ENCODE results near the gene LIG1. TPM values are rescaled to one million over a fixed set of nuclear protein-coding genes. Genes with fewer than 3 reads are reported as not detected.

The LIG1 gene
- total and polyA plus RNA-seq, 2 experiments from 2014 or later: 79.3 to 96.9 TPM

DNA sequence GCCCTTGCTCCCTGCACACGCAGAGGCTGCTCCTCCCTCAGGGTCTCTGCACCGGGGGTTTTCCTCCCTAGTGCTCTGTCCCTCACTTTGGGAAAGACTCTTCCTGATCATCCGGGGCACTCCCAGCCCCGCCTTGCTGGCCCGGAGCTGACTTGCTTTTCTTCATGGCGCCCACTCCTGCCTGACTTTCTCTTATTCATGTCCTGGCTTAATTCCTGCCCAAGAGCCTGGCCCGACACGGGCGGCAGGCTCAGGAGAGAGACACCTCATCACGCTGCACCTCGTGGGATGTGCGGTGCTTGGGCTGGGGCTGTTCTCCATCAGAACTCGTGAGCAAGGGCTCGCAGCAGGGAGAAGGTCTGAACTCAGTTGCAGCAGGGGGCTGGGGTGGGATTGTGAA is 47.7 kb downstream of the LIG1 start:
- H3K9me2 ChIP-seq (ENCODE audit: insufficient read depth): no peaks in the 10 kb centered on the region
- no peaks in the 10 kb centered on the region for H3K79me2 ChIP-seq (replicated peaks; ENCODE audit: insufficient read depth)
- Mint-ChIP-seq H3K9me3 (no peaks in the 10 kb centered on the region), H3K36me3 (ENCODE audit: low read depth) (peaks cover 87% of the 10 kb centered on the region), H3K27ac (no peak overlapping the region), H3K4me1 (no peaks in the 10 kb centered on the region; the same call in 2 of the 3 replicates), H3K27me3 (ENCODE audit: insufficient read depth, low read depth, poor library complexity) (peaks cover 8% of the 10 kb centered on the region), H3K4me3 (no peak overlapping the region; the same call in 2 of the 3 replicates)
- no peak for TF ChIP-seq EZH2 (IDR thresholded peaks at IDR 0.05; ENCODE audit: low read depth, unreplicated experiment)
- TF ChIP-seq CTCF (conservative IDR thresholded peaks at IDR 0.05; ENCODE audit: low read depth in 2 of 2): no peak
- TF ChIP-seq, protein P1, sequence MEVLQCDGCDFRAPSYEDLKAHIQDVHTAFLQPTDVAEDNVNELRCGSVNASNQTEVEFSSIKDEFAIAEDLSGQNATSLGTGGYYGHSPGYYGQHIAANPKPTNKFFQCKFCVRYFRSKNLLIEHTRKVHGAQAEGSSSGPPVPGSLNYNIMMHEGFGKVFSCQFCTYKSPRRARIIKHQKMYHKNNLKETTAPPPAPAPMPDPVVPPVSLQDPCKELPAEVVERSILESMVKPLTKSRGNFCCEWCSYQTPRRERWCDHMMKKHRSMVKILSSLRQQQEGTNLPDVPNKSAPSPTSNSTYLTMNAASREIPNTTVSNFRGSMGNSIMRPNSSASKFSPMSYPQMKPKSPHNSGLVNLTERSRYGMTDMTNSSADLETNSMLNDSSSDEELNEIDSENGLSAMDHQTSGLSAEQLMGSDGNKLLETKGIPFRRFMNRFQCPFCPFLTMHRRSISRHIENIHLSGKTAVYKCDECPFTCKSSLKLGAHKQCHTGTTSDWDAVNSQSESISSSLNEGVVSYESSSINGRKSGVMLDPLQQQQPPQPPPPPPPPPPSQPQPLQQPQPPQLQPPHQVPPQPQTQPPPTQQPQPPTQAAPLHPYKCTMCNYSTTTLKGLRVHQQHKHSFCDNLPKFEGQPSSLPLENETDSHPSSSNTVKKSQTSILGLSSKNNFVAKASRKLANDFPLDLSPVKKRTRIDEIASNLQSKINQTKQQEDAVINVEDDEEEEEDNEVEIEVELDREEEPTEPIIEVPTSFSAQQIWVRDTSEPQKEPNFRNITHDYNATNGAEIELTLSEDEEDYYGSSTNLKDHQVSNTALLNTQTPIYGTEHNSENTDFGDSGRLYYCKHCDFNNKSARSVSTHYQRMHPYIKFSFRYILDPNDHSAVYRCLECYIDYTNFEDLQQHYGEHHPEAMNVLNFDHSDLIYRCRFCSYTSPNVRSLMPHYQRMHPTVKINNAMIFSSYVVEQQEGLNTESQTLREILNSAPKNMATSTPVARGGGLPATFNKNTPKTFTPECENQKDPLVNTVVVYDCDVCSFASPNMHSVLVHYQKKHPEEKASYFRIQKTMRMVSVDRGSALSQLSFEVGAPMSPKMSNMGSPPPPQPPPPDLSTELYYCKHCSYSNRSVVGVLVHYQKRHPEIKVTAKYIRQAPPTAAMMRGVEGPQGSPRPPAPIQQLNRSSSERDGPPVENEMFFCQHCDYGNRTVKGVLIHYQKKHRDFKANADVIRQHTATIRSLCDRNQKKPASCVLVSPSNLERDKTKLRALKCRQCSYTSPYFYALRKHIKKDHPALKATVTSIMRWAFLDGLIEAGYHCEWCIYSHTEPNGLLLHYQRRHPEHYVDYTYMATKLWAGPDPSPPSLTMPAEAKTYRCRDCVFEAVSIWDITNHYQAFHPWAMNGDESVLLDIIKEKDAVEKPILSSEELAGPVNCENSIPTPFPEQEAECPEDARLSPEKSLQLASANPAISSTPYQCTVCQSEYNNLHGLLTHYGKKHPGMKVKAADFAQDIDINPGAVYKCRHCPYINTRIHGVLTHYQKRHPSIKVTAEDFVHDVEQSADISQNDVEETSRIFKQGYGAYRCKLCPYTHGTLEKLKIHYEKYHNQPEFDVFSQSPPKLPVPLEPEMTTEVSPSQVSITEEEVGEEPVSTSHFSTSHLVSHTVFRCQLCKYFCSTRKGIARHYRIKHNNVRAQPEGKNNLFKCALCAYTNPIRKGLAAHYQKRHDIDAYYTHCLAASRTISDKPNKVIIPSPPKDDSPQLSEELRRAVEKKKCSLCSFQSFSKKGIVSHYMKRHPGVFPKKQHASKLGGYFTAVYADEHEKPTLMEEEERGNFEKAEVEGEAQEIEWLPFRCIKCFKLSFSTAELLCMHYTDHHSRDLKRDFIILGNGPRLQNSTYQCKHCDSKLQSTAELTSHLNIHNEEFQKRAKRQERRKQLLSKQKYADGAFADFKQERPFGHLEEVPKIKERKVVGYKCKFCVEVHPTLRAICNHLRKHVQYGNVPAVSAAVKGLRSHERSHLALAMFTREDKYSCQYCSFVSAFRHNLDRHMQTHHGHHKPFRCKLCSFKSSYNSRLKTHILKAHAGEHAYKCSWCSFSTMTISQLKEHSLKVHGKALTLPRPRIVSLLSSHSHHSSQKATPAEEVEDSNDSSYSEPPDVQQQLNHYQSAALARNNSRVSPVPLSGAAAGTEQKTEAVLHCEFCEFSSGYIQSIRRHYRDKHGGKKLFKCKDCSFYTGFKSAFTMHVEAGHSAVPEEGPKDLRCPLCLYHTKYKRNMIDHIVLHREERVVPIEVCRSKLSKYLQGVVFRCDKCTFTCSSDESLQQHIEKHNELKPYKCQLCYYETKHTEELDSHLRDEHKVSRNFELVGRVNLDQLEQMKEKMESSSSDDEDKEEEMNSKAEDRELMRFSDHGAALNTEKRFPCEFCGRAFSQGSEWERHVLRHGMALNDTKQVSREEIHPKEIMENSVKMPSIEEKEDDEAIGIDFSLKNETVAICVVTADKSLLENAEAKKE (CRISPR knock-in tag; IDR thresholded peaks at IDR 0.05): no peak
- TF ChIP-seq STAT1 (IDR thresholded peaks at IDR 0.05; ENCODE audit: unreplicated experiment): no peak
- no peak for TF ChIP-seq JUNB (IDR thresholded peaks at IDR 0.05; ENCODE audit: unreplicated experiment)
- no peak for TF ChIP-seq REST (IDR thresholded peaks at IDR 0.05; ENCODE audit: unreplicated experiment)
- no peak for TF ChIP-seq ZNF331 (CRISPR knock-in tag; IDR thresholded peaks at IDR 0.05; ENCODE audit: low read depth)
- no peak for TF ChIP-seq EZH2phosphoT487 (IDR thresholded peaks at IDR 0.05; ENCODE audit: unreplicated experiment)
- no peak for TF ChIP-seq NANOG (IDR thresholded peaks at IDR 0.05; ENCODE audit: borderline replicate concordance)
- TF ChIP-seq ZNF114 (CRISPR knock-in tag; IDR thresholded peaks at IDR 0.05): no peak
- no peak for TF ChIP-seq POLR2AphosphoS5 (IDR thresholded peaks at IDR 0.05; ENCODE audit: low read depth)
- TF ChIP-seq CREB1 (CRISPR knock-in tag; IDR thresholded peaks at IDR 0.05; ENCODE audit: low read depth): no peak
- TF ChIP-seq, protein P2, sequence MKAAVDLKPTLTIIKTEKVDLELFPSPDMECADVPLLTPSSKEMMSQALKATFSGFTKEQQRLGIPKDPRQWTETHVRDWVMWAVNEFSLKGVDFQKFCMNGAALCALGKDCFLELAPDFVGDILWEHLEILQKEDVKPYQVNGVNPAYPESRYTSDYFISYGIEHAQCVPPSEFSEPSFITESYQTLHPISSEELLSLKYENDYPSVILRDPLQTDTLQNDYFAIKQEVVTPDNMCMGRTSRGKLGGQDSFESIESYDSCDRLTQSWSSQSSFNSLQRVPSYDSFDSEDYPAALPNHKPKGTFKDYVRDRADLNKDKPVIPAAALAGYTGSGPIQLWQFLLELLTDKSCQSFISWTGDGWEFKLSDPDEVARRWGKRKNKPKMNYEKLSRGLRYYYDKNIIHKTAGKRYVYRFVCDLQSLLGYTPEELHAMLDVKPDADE (IDR thresholded peaks at IDR 0.05): no peak
- no peaks in the 10 kb centered on the region for H3F3A ChIP-seq (replicated peaks; ENCODE audit: low read depth)
- H2AFZ ChIP-seq: no peak overlapping the region
- H4K20me1 ChIP-seq (replicated peaks; ENCODE audit: insufficient read depth): no peaks in the 10 kb centered on the region; the same call in 1 of the 2 replicates
- no peak for DNase-seq (ENCODE audit: low spot score)
- H3K4me2 ChIP-seq: no peak overlapping the region
- H3K4me3 ChIP-seq: no peak overlapping the region
- H3K27me3 ChIP-seq (ENCODE audit: insufficient read depth): no peaks in the 10 kb centered on the region
- H3K27ac ChIP-seq (ENCODE audit: low read depth): no peak overlapping the region
- no peaks in the 10 kb centered on the region for H3K4me1 ChIP-seq (ENCODE audit: insufficient read depth)
- ATAC-seq: no peak
- H3K36me3 ChIP-seq (ENCODE audit: insufficient read depth): 0 out of 2 replicates have a peak, but pooled peaks cover 9% of the 10 kb centered on the region
